ENCODE data around the gene ACHE.

DNA sequence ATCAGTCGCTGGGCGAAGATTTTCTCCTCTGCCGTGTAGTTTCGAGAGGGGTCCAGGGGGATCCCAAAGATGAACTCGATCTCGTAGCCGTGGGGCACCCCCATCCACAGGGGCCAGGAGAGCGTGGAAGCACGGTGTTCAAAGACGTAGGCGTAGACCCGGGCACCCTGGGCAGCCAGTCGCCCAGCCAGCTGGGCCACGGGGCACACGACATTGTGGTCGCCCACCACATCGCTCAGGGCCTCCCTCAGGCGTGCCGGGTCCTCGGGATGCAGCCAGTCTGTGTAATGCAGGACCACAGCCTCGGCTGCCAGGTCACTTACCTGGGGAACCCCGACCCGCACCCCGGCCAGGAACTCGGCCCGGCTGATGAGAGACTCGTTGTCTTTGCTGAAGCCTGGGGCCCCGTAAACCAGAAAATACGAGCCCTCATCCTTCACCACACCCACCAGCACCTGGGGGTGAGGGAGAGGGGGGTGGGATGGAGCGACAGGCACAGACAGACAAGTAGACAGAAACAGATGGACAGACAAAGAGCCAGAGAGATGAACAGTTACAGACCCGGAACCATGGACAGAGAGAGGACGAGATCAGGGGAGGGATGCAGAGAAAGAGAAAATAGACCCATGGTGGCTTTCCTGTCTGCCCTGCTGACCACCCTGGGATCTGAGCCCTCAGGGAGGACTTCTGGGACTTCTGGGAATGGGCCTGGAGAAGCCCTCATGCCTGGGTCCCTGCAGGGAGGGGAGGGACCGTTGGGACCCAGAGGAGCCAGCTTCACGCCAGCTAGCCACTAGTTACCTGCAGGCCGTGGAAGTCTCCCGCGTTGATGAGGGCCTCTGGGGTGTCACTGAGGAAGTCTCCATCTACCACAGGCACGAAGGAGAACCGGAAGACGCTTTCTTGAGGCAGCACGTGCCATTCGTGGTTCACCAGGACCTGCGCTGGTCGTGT is 3.0 kb downstream of the ACHE start:
- no peak for TF ChIP-seq POLR2A (IDR thresholded peaks at IDR 0.05)
- TF ChIP-seq, protein P1, sequence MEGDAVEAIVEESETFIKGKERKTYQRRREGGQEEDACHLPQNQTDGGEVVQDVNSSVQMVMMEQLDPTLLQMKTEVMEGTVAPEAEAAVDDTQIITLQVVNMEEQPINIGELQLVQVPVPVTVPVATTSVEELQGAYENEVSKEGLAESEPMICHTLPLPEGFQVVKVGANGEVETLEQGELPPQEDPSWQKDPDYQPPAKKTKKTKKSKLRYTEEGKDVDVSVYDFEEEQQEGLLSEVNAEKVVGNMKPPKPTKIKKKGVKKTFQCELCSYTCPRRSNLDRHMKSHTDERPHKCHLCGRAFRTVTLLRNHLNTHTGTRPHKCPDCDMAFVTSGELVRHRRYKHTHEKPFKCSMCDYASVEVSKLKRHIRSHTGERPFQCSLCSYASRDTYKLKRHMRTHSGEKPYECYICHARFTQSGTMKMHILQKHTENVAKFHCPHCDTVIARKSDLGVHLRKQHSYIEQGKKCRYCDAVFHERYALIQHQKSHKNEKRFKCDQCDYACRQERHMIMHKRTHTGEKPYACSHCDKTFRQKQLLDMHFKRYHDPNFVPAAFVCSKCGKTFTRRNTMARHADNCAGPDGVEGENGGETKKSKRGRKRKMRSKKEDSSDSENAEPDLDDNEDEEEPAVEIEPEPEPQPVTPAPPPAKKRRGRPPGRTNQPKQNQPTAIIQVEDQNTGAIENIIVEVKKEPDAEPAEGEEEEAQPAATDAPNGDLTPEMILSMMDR (IDR thresholded peaks at IDR 0.05): no peak

All from testis (tissue), 2 donors.